Endothelial cell of umbilical vein (primary cell): Measurements from ENCODE around the gene MED26. TPM values are rescaled to one million over a fixed set of nuclear protein-coding genes. Genes with fewer than 3 reads are reported as not detected.

Source experiments
- BruUV-seq: library from RNA; stranded (reverse); fragments of 400-500 nt; replicated peaks from 2 replicates; lab custom pipeline; 2021; lab: Mats Ljungman, UMichigan
- CTCF ChIA-PET: fragments of 300-600, 350-600 bp; sonication (Branson Sonifier 250); formaldehyde crosslinking; loops from one replicate; lab custom pipeline; 2021; ENCODE audit warnings: antibody characterized with exemption, inconsistent platforms; lab: Charles Lee
- POLR2A ChIA-PET: fragments of 300-600, 350-600 bp; sonication (Branson Sonifier 250); formaldehyde crosslinking; loops from one replicate; lab custom pipeline; 2021; ENCODE audit warnings: antibody characterized with exemption, inconsistent platforms; lab: Charles Lee
- DNase-seq: peaks from one replicate; pipeline ENCODE4 v3.0.0-alpha.2; 2011; ENCODE audit warnings: low read depth, low spot score
- FAIRE-seq: peaks from 2 replicates; lab custom pipeline; 2011; peaks lifted over from hg19 to GRCh38; lab: Jason Lieb, UNC
- H2AFZ ChIP-seq: 2 replicates; pipeline ENCODE4 v1.6.0; 2012; ENCODE audit warnings: low read depth, low read length, control low read depth, inconsistent platforms
- H3K27ac ChIP-seq: 2 replicates; pipeline ENCODE4 v1.5.1; 2011; ENCODE audit warnings: low read depth, mild to moderate bottlenecking, control low read depth, low read length, moderate library complexity; ENCODE audit not compliant: insufficient read depth
- H3K27me3 ChIP-seq, 2 experiments: 2 replicates each; pipeline versions ENCODE4 v1.6.0 to v1.6.1; 2011; ENCODE audit warnings: low read length in 2 of 2, mixed read lengths in 1 of 2; ENCODE audit not compliant: control insufficient read depth in 2 of 2, insufficient read depth in 2 of 2
- H3K36me3 ChIP-seq, 2 experiments: 2 replicates in 1 of 2; 3 replicates in 1 of 2; pipeline ENCODE4 v1.5.1; 2011; ENCODE audit warnings: low read length in 2 of 2, mild to moderate bottlenecking in 1 of 2, moderate library complexity in 1 of 2; ENCODE audit not compliant: control insufficient read depth in 2 of 2, insufficient read depth in 2 of 2; ENCODE audit errors: extremely low read depth in 1 of 2
- H3K4me1 ChIP-seq: 3 replicates; pipeline ENCODE4 v1.5.1; 2011; ENCODE audit warnings: mild to moderate bottlenecking, low read length; ENCODE audit not compliant: control insufficient read depth, insufficient read depth; ENCODE audit errors: extremely low read depth
- H3K4me2 ChIP-seq: 2 replicates; pipeline ENCODE4 v1.6.1; 2011; ENCODE audit warnings: low read length, control low read depth, mixed read lengths; ENCODE audit not compliant: insufficient read depth
- H3K4me3 ChIP-seq, 3 experiments: fragments of 200-600 bp in 1 of 3; sonication (generic), shearing (Covaris generic) in 1 of 3; replicated peaks in 1 of 3; 2 replicates each; pipeline ENCODE4 v1.5.1; 2011 to 2016; ENCODE audit warnings: control low read depth in 3 of 3, low read length in 3 of 3, mild to moderate bottlenecking in 2 of 3, inconsistent platforms in 1 of 3, low read depth in 1 of 3, moderate library complexity in 1 of 3; ENCODE audit not compliant: insufficient read depth in 1 of 3
- H3K79me2 ChIP-seq: 2 replicates; pipeline ENCODE4 v1.6.0; 2012; ENCODE audit warnings: low read length, inconsistent platforms; ENCODE audit not compliant: control insufficient read depth, insufficient read depth
- H3K9ac ChIP-seq: replicated peaks from 2 replicates; pipeline ENCODE3; 2011; ENCODE audit warnings: low read length, control low read depth; ENCODE audit not compliant: insufficient read depth; ENCODE audit errors: extremely low read depth
- H3K9me1 ChIP-seq: replicated peaks from 3 replicates; pipeline ENCODE4 v1.6.0; 2011; ENCODE audit warnings: mild to moderate bottlenecking, low read length; ENCODE audit not compliant: control insufficient read depth, insufficient read depth; ENCODE audit errors: extremely low read depth
- H3K9me3 ChIP-seq: replicated peaks from 2 replicates; pipeline ENCODE4 v1.5.1; 2012; ENCODE audit warnings: low read length, inconsistent platforms; ENCODE audit not compliant: control insufficient read depth, insufficient read depth
- H4K20me1 ChIP-seq: replicated peaks from 2 replicates; pipeline ENCODE3; 2011; ENCODE audit warnings: mild to moderate bottlenecking, low read length; ENCODE audit not compliant: control insufficient read depth, insufficient read depth; ENCODE audit errors: extremely low read depth
- EZH2 ChIP-seq: IDR thresholded peaks from 2 replicates; pipeline ENCODE4 v1.6.1; 2012; ENCODE audit warnings: borderline replicate concordance, low read depth, mild to moderate bottlenecking, moderate library complexity, low read length, inconsistent platforms; ENCODE audit not compliant: severe bottlenecking
- FOS ChIP-seq: IDR thresholded peaks from 2 replicates; pipeline ENCODE4 v1.6.1; 2011; ENCODE audit warnings: mild to moderate bottlenecking, low read length, moderate library complexity, borderline replicate concordance; ENCODE audit not compliant: insufficient read depth
- GATA2 ChIP-seq: IDR thresholded peaks from 2 replicates; pipeline ENCODE4 v1.7.0; 2011; ENCODE audit warnings: low read depth, mild to moderate bottlenecking, moderate library complexity, mixed read lengths, low read length; ENCODE audit not compliant: insufficient read length, insufficient read depth
- JUN ChIP-seq: IDR thresholded peaks from 2 replicates; pipeline ENCODE4 v1.6.1; 2011; ENCODE audit warnings: borderline replicate concordance, low read depth; ENCODE audit not compliant: insufficient read length, insufficient read depth
- MYC ChIP-seq: IDR thresholded peaks from one replicate; pipeline ENCODE4 v1.6.1; 2011; ENCODE audit warnings: mild to moderate bottlenecking, low read depth, low read length
- POLR2A ChIP-seq: IDR thresholded peaks from 2 replicates; pipeline ENCODE4 v1.6.1; 2012; ENCODE audit warnings: low read depth, mild to moderate bottlenecking, control low read depth, low read length
- POLR2AphosphoS5 ChIP-seq: IDR thresholded peaks from 2 replicates; pipeline ENCODE4 v1.6.1; 2012; ENCODE audit warnings: low read depth, mild to moderate bottlenecking, control low read depth, low read length, moderate library complexity; ENCODE audit not compliant: insufficient read depth
- dilution Hi-C: fragments of 300-500 bp; cut with MboI; formaldehyde crosslinking; loops from one replicate; pipeline ENCODE4 v1.15.0; 2019; ENCODE audit warnings: low sequenced_read_pairs; ENCODE audit not compliant: extremely low pct_ligation_motif_present
- intact Hi-C: fragments of 100-400 bp; cut with micrococcal nuclease; formaldehyde crosslinking; loops from one replicate; pipeline ENCODE4 v1.10.0; 2022
- polyA plus RNA-seq, 4 experiments: library from polyadenylated mRNA; depleted of rRNA in 3 of 4; stranded (reverse) in 3 of 4; unstranded in 1 of 4; fragments of >200 nt; gene quantifications; 2 replicates each; pipeline versions ENCODE4 v1.2.1 to v1.2.3, GENCODE V29; 2011 to 2012; ENCODE audit warnings: missing spikeins in 1 of 4
- total RNA-seq: library from RNA; stranded (reverse); gene quantifications from 2 replicates; pipeline ENCODE4 v1.2.3, GENCODE V29; 2021
- TF ChIP-seq, protein P1 (sequence below), 2 donors: IDR thresholded peaks; 1 replicate in 1 of 2; 2 replicates in 1 of 2; pipeline ENCODE4 v1.5.1; 2011; ENCODE audit warnings: low read length in 2 of 2, mild to moderate bottlenecking in 2 of 2, moderate library complexity in 2 of 2, control low read depth in 1 of 2, inconsistent platforms in 1 of 2, low read depth in 1 of 2; ENCODE audit not compliant: insufficient read depth in 1 of 2; ENCODE audit errors: extremely low read depth in 1 of 2
- TF ChIP-seq, protein P2 (sequence below): IDR thresholded peaks from 2 replicates; pipeline ENCODE4 v1.6.1; 2011; ENCODE audit not compliant: insufficient read depth, insufficient read length

The MED26 gene
- total and polyA plus RNA-seq, 2 donors (not counting 3 experiments of a cell fraction or from before 2014, with no cell fraction given): 5.6 to 13.4 TPM

DNA sequence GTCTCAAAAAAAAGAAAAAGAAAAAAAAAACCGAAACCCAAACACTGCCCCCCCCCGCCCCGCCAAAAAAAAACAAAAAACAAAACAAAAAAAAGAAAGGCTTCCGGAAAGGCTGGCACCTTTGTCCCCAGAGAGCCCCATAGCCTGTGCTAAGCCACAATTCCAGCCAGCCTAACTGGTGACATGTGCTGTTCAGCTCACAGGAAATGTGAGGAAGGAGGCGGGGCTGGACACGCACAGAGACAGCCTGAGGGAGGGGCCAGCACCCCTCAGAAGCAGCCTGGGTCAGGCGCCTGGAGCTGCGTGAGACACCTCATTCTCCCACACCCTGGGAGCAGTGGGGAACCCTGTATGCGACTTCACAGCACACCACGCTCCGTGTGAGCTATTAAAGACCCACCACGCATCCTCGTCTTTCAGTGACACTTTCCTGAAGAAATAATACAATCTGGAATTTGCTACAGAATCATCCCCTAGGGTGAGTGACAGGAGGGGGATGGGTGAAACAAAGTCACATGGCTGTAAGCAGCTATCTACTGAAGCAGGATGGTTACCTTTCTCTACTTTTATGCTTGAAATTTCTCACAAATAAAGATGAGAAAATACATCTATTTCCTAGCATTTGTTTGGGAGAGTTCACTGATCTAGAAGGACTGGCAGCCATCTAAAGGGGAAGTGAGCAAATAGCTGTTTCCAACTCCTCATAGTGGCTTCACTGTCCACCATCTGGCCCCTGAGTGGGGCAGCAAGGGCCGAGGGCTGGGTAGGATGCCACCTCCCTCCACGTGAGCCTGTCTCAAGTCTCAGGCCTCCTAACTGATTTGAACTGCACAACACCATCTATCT lies 43.5 kb downstream of the MED26 start:
- ChIA-PET CTCF (interaction anchor here (0.6 to 1.5 kb wide), 5 partner anchors 8 to 165 kb away, joined by 3 to 7 read pairs (median 3); partner anchors contain the start of genes MED26 and SLC35E1), POLR2A (interaction anchor here (1.3 kb wide), 1 partner anchor 44 kb away, joined by 3 read pairs; the partner anchor contains the start of gene MED26)
- Histone ChIP-seq H3K4me2 (peak overlapping the region; percentile 37), H3K79me2 (peaks cover 84% of the 10 kb centered on the region), H3K27ac (peak overlapping the region; percentile 54), H3K4me1 (peaks cover 39% of the 10 kb centered on the region), H4K20me1 (no peaks in the 10 kb centered on the region), H3K9me1 (no peaks in the 10 kb centered on the region), H3K36me3 (no peaks in the 10 kb centered on the region), H3K4me3 (no peak overlapping the region), H3K9me3 (no peaks in the 10 kb centered on the region), H2AFZ (no peak overlapping the region), H3K27me3 (no peaks in the 10 kb centered on the region), H3K9ac (no peak overlapping the region)
- dilution Hi-C loops (no loop called here), intact Hi-C loops (loop anchor here (2.0 kb wide), 1 partner anchor 44 kb away; the partner anchor contains the start of gene MED26)
- no TSS peak for BruUV-seq
- TF ChIP-seq FOS (no peak), MYC (peak; percentile 33), EZH2 (no peak), POLR2AphosphoS5 (peak; percentile 42), JUN (no peak), GATA2 (no peak), POLR2A (peak; percentile 28)
- TF ChIP-seq, protein P1, sequence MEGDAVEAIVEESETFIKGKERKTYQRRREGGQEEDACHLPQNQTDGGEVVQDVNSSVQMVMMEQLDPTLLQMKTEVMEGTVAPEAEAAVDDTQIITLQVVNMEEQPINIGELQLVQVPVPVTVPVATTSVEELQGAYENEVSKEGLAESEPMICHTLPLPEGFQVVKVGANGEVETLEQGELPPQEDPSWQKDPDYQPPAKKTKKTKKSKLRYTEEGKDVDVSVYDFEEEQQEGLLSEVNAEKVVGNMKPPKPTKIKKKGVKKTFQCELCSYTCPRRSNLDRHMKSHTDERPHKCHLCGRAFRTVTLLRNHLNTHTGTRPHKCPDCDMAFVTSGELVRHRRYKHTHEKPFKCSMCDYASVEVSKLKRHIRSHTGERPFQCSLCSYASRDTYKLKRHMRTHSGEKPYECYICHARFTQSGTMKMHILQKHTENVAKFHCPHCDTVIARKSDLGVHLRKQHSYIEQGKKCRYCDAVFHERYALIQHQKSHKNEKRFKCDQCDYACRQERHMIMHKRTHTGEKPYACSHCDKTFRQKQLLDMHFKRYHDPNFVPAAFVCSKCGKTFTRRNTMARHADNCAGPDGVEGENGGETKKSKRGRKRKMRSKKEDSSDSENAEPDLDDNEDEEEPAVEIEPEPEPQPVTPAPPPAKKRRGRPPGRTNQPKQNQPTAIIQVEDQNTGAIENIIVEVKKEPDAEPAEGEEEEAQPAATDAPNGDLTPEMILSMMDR (IDR thresholded peaks at IDR 0.05; ENCODE audit: extremely low read depth in 1 of 2, insufficient read depth in 1 of 2, low read depth in 1 of 2, low read length in 2 of 2): no peak
- TF ChIP-seq, protein P2, sequence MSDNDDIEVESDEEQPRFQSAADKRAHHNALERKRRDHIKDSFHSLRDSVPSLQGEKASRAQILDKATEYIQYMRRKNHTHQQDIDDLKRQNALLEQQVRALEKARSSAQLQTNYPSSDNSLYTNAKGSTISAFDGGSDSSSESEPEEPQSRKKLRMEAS: no peak
- peak; percentile 88 for FAIRE-seq
- DNase-seq: peak; percentile 80
